ENCODE measurements around the gene ATP5PD.
"Not testable (repeated sequence)": the region's sequence is repeated elsewhere in the genome, so short reads cannot be mapped to it uniquely, and the experiment has no call there.

Gene ATP5PD

DNA sequence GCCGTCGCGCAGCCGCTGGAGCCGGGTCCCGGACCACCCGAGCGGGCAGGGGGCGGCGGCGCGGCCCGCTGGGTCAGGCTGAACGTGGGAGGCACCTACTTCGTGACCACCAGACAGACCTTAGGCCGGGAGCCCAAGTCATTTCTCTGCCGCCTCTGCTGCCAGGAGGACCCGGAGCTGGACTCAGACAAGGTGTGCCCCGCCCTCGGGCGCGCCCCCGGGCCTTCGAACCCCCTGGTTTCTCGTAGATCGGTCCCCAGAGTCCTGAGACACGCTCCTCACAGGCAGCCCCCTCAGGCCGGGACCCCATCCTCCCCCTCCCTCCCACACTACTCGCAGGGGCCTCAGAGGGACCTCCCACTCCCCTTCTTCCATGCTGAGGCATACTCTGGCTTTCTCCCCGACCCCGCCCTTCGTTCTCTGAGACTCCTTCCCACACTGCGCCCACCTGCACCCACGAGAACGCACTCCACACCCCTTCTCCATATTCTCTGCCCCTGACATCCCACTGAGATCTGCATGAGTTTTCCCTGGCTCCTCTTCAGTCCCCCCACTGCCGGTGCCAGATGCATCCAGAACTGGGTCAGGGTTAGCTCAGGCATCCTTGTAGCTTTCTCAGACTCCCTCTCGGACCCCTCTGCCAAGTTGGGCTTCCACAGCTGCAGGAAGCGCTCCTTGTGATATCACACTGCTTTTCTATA, 779 bp upstream of the ATP5PD start:
- TF ChIP-seq, protein P1, sequence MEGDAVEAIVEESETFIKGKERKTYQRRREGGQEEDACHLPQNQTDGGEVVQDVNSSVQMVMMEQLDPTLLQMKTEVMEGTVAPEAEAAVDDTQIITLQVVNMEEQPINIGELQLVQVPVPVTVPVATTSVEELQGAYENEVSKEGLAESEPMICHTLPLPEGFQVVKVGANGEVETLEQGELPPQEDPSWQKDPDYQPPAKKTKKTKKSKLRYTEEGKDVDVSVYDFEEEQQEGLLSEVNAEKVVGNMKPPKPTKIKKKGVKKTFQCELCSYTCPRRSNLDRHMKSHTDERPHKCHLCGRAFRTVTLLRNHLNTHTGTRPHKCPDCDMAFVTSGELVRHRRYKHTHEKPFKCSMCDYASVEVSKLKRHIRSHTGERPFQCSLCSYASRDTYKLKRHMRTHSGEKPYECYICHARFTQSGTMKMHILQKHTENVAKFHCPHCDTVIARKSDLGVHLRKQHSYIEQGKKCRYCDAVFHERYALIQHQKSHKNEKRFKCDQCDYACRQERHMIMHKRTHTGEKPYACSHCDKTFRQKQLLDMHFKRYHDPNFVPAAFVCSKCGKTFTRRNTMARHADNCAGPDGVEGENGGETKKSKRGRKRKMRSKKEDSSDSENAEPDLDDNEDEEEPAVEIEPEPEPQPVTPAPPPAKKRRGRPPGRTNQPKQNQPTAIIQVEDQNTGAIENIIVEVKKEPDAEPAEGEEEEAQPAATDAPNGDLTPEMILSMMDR (IDR thresholded peaks at IDR 0.05; ENCODE audit: low read depth, low read length) = no peak
- H3K4me3 ChIP-seq (ENCODE audit: low read depth, low read length) = peak overlapping the region; percentile 92

- H3K4me3 ChIP-seq (ENCODE audit: low read depth, low read length) = peak overlapping the region; percentile 92
These were observed 793 bp downstream of the ATP5PD start for GRCh38 chr17:75045946-75046406.

- no peak overlapping the region for H3K4me3 ChIP-seq (ENCODE audit: low read depth, low read length)
- TF ChIP-seq, protein P1 (IDR thresholded peaks at IDR 0.05; ENCODE audit: low read depth, low read length) = no peak
These were observed 2.1 kb downstream of the ATP5PD start for GRCh38 chr17:75044716-75045115.

DNA sequence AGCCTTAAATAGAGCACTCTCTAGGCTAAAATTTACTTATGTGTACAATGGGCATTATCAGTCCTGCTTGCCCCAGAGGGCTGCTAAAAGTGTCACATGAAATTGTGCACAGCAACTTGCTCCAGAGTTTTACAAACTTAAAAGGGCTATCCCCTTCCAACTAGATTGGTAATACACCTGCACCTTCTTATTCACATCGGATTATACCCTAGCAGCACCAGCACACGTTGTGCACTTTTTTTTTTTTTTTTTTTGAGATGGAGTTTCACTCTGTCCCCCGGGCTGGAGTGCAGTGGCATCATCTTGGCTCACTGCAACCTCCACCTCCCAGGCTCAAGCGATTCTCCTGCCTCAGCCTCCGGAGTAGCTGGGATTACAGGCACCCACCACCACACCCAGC, 3.0 kb downstream of the ATP5PD start:
- H3K4me3 ChIP-seq (ENCODE audit: low read depth, low read length) = not testable (repeated sequence)

- TF ChIP-seq, protein P1 (IDR thresholded peaks at IDR 0.05; ENCODE audit: low read depth, low read length) = no peak
These were observed 5.0 kb downstream of the ATP5PD start for GRCh38 chr17:75041656-75042280.

GRCh38 chr17:75039238-75039637, 7.5 kb downstream of the ATP5PD start:
- TF ChIP-seq, protein P1 (IDR thresholded peaks at IDR 0.05; ENCODE audit: low read depth, low read length) = no peak
- no peak overlapping the region for H3K4me3 ChIP-seq (ENCODE audit: low read depth, low read length)

More at GRCh38 chr17:75041656-75042280, 5.0 kb downstream of the ATP5PD start:
- no peak overlapping the region for H3K4me3 ChIP-seq (ENCODE audit: low read depth, low read length)

- no peak overlapping the region for H3K4me3 ChIP-seq (ENCODE audit: low read depth, low read length)
- TF ChIP-seq, protein P1 (IDR thresholded peaks at IDR 0.05; ENCODE audit: low read depth, low read length) = no peak
These were observed 10.0 kb downstream of the ATP5PD start for GRCh38 chr17:75036643-75037268.

DNA sequence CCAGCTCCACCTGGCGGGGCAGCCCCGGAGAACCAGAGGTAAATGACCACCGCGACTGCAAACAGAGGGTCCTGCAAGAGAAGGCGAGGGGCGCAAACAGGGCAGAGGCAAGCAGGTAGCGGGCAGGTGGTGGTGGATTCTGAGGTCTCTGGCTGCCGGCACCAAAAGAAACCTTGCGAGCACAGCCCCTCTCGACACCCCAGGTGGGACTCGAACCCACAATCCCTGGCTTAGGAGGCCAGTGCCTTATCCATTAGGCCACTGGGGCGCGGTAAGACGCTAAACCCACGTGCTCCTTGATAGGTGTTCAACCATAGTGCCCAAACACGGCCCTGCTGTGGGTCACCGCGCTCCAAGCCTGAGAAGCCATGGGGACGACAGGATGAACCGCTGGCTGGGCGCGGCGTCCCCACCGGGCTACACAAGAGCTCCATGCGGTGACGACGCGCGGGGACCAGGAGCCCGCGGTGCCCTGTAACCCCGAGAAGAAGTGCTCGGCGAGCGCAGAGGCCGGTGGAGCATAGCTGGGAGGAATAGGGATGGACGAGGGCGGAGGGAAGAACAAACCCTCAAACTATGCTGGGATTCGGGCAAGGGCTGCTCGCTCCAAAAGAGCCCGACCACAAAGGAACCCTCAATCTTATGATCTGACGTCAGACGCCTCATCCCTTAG, 12.4 kb downstream of the ATP5PD start:
- TF ChIP-seq, protein P1 (IDR thresholded peaks at IDR 0.05; ENCODE audit: low read depth, low read length) = no peak
- H3K4me3 ChIP-seq (ENCODE audit: low read depth, low read length) = peak overlapping the region; percentile 73

All from WI38 (cell line).